Mesenchymal stem cell (in vitro differentiated cells and primary cell): ENCODE data around the gene FREM1.

Source experiments
- DNase-seq: peaks from one replicate; pipeline ENCODE4 v3.0.0-alpha.2; 2013
- H2AFZ ChIP-seq: one replicate; pipeline ENCODE4 v1.6.1; 2013; ENCODE audit warnings: low read depth, mild to moderate bottlenecking, control low read depth, inconsistent platforms, low read length, moderate library complexity
- H2AK5ac ChIP-seq: 2 replicates; pipeline ENCODE4 v1.6.1; 2013; ENCODE audit warnings: low read length, moderate library complexity, mild to moderate bottlenecking, inconsistent platforms; ENCODE audit not compliant: severe bottlenecking
- H2BK120ac ChIP-seq: one replicate; pipeline ENCODE4 v1.6.1; 2013; ENCODE audit warnings: low read depth, mild to moderate bottlenecking, inconsistent platforms, low read length, moderate library complexity
- H2BK12ac ChIP-seq, 2 experiments: one replicate each; pipeline ENCODE4 v1.6.1; 2013; ENCODE audit warnings: inconsistent platforms in 2 of 2, low read length in 2 of 2, mild to moderate bottlenecking in 2 of 2, moderate library complexity in 2 of 2, control low read depth in 1 of 2
- H2BK15ac ChIP-seq: one replicate; pipeline ENCODE4 v1.6.1; 2013; ENCODE audit warnings: mild to moderate bottlenecking, low read depth, inconsistent platforms; ENCODE audit not compliant: poor library complexity, severe bottlenecking
- H2BK5ac ChIP-seq: 2 replicates; pipeline ENCODE4 v1.6.1; 2013; ENCODE audit warnings: low read depth, mild to moderate bottlenecking, low read length, control low read depth, inconsistent platforms; ENCODE audit not compliant: poor library complexity, severe bottlenecking
- H3K14ac ChIP-seq, 2 experiments: one replicate each; pipeline ENCODE4 v1.6.1; 2013; ENCODE audit warnings: inconsistent platforms in 2 of 2, low read length in 2 of 2, control low read depth in 1 of 2, mild to moderate bottlenecking in 1 of 2, moderate library complexity in 1 of 2
- H3K18ac ChIP-seq, 2 experiments: one replicate each; pipeline ENCODE4 v1.6.1; 2013; ENCODE audit warnings: inconsistent platforms in 2 of 2, low read length in 2 of 2, control low read depth in 1 of 2, low read depth in 1 of 2, mild to moderate bottlenecking in 1 of 2
- H3K23ac ChIP-seq, 2 experiments: one replicate each; pipeline ENCODE4 v1.6.1; 2013; ENCODE audit warnings: inconsistent platforms in 2 of 2, low read length in 2 of 2, mild to moderate bottlenecking in 2 of 2, moderate library complexity in 2 of 2, control low read depth in 1 of 2
- H3K27ac ChIP-seq: 2 replicates; pipeline ENCODE4 v1.5.1; 2013; ENCODE audit warnings: mild to moderate bottlenecking, moderate library complexity, low read length, control low read depth, inconsistent platforms; ENCODE audit not compliant: poor library complexity, severe bottlenecking
- H3K27me3 ChIP-seq, 2 experiments: 2 replicates each; pipeline versions ENCODE4 v1.6.1 to v1.7.0; 2013; ENCODE audit warnings: low read length in 2 of 2, mild to moderate bottlenecking in 2 of 2, moderate library complexity in 2 of 2, control low read depth in 1 of 2, inconsistent platforms in 1 of 2; ENCODE audit not compliant: control insufficient read depth in 1 of 2, insufficient read depth in 1 of 2
- H3K36me3 ChIP-seq, 2 experiments: 2 replicates each; pipeline versions ENCODE4 v1.6.1 to v1.7.0; 2013; ENCODE audit warnings: low read length in 2 of 2, control low read depth in 1 of 2, inconsistent platforms in 1 of 2, low read depth in 1 of 2, mild to moderate bottlenecking in 1 of 2; ENCODE audit not compliant: insufficient read depth in 2 of 2, control insufficient read depth in 1 of 2
- H3K4ac ChIP-seq, 2 experiments: one replicate each; pipeline ENCODE4 v1.6.1; 2013; ENCODE audit warnings: inconsistent platforms in 2 of 2, low read length in 2 of 2, mild to moderate bottlenecking in 2 of 2, moderate library complexity in 2 of 2, control low read depth in 1 of 2, low read depth in 1 of 2
- H3K4me1 ChIP-seq: 2 replicates; pipeline ENCODE4 v1.6.1; 2013; ENCODE audit warnings: low read depth, low read length, control low read depth; ENCODE audit not compliant: control insufficient read depth, insufficient read depth
- H3K4me2 ChIP-seq: 2 replicates; pipeline ENCODE4 v1.6.1; 2013; ENCODE audit warnings: low read length, mild to moderate bottlenecking, inconsistent platforms; ENCODE audit not compliant: poor library complexity, severe bottlenecking
- H3K4me3 ChIP-seq, 2 experiments: 2 replicates each; pipeline versions ENCODE4 v1.5.1 to v1.7.0; 2013; ENCODE audit warnings: low read length in 2 of 2, mild to moderate bottlenecking in 2 of 2, control low read depth in 1 of 2, low read depth in 1 of 2; ENCODE audit not compliant: insufficient read depth in 1 of 2
- H3K79me1 ChIP-seq: replicated peaks from 2 replicates; pipeline ENCODE4 v1.6.1; 2013; ENCODE audit warnings: mild to moderate bottlenecking, control low read depth, low read length, inconsistent platforms; ENCODE audit not compliant: poor library complexity, severe bottlenecking
- H3K9ac ChIP-seq: 2 replicates; pipeline ENCODE4 v1.7.0; 2013; ENCODE audit warnings: mild to moderate bottlenecking, low read length, moderate library complexity
- H3K9me3 ChIP-seq: 2 replicates; pipeline ENCODE4 v1.7.0; 2013; ENCODE audit warnings: mild to moderate bottlenecking, low read length; ENCODE audit not compliant: control insufficient read depth
- H4K8ac ChIP-seq: one replicate; pipeline ENCODE4 v1.6.1; 2013; ENCODE audit warnings: inconsistent platforms, mild to moderate bottlenecking, low read length, moderate library complexity
- H4K91ac ChIP-seq: one replicate; pipeline ENCODE4 v1.6.1; 2013; ENCODE audit warnings: mild to moderate bottlenecking, low read length, inconsistent platforms
- whole genome bisulfite sequencing: methylation state at CpG from one replicate; pipeline ENCODE4 v1.1.7; 2013; ENCODE audit warnings: mixed read lengths; 5-methylcytosine and 5-hydroxymethylcytosine counted together

FREM1 gene

GRCh38 chr9:14760060-14760459 lies 150.2 kb downstream of the FREM1 start:
- no peaks in the 10 kb centered on the region for H3K79me1 ChIP-seq

GRCh38 chr9:14756291-14756690 lies 153.9 kb downstream of the FREM1 start:
- Histone ChIP-seq H3K79me1 (no peaks in the 10 kb centered on the region), H3K18ac (no peak overlapping the region), H3K4me3 (no peak overlapping the region), H3K27me3 (no peaks in the 10 kb centered on the region), H4K8ac (no peak overlapping the region), H3K14ac (no peak overlapping the region), H3K9ac (no peak overlapping the region), H2BK5ac (no peak overlapping the region), H2BK12ac (no peak overlapping the region), H3K9me3 (no peaks in the 10 kb centered on the region), H2BK120ac (no peak overlapping the region), H3K4me1 (no peaks in the 10 kb centered on the region), H4K91ac (no peak overlapping the region), H2AFZ (no peak overlapping the region), H3K27ac (no peak overlapping the region), H3K36me3 (no peaks in the 10 kb centered on the region), H2AK5ac (no peak overlapping the region), H3K4ac (no peak overlapping the region), H2BK15ac (no peak overlapping the region), H3K4me2 (no peak overlapping the region), H3K23ac (no peak overlapping the region)
- DNase-seq, result no peak
- no CpG with 5 or more reads among the region's 1 CpG for WGBS

More at GRCh38 chr9:14760060-14760459, 150.2 kb downstream of the FREM1 start:
- no peak overlapping the region for H4K91ac ChIP-seq
- no peak overlapping the region for H3K14ac ChIP-seq
- no peak overlapping the region for H3K23ac ChIP-seq
- no peak overlapping the region for H3K18ac ChIP-seq
- no peak overlapping the region for H4K8ac ChIP-seq
- no peak overlapping the region for H3K4me2 ChIP-seq
- no peaks in the 10 kb centered on the region for H3K36me3 ChIP-seq
- no peak overlapping the region for H3K27ac ChIP-seq
- no peaks in the 10 kb centered on the region for H3K4me1 ChIP-seq
- DNase-seq, result no peak
- H3K27me3 ChIP-seq, result no peaks in the 10 kb centered on the region
- WGBS, result no CpG with 5 or more reads among the region's 1 CpG
- no peak overlapping the region for H2BK5ac ChIP-seq
- no peak overlapping the region for H2AFZ ChIP-seq
- H2BK120ac ChIP-seq, result no peak overlapping the region
- H2BK15ac ChIP-seq, result no peak overlapping the region
- no peak overlapping the region for H2BK12ac ChIP-seq
- H2AK5ac ChIP-seq, result no peak overlapping the region
- H3K4ac ChIP-seq, result no peak overlapping the region
- H3K4me3 ChIP-seq, result no peak overlapping the region
- no peaks in the 10 kb centered on the region for H3K9me3 ChIP-seq
- H3K9ac ChIP-seq, result no peak overlapping the region

- Histone ChIP-seq H2BK120ac (no peak overlapping the region), H3K27me3 (peaks cover 0 to 4% of the 10 kb centered on the region in 2 experiments), H3K9ac (no peak overlapping the region), H2AK5ac (no peak overlapping the region), H3K4me3 (no peak overlapping the region), H3K27ac (no peak overlapping the region), H4K91ac (no peak overlapping the region), H2BK15ac (no peak overlapping the region), H2BK12ac (no peak overlapping the region), H4K8ac (no peak overlapping the region), H2AFZ (no peak overlapping the region), H3K79me1 (no peaks in the 10 kb centered on the region), H3K4me1 (no peaks in the 10 kb centered on the region), H3K4me2 (no peak overlapping the region), H3K4ac (no peak overlapping the region), H3K18ac (no peak overlapping the region), H3K9me3 (no peaks in the 10 kb centered on the region), H2BK5ac (no peak overlapping the region), H3K36me3 (no peaks in the 10 kb centered on the region), H3K14ac (no peak overlapping the region), H3K23ac (no peak overlapping the region)
- 100% methylated on average over 1 of the region's 1 CpG for WGBS
- DNase-seq, result no peak
Measured at GRCh38 chr9:14752871-14753270, 157.4 kb downstream of the FREM1 start.

- Histone ChIP-seq H2BK15ac (no peak overlapping the region), H3K23ac (no peak overlapping the region), H3K9me3 (no peaks in the 10 kb centered on the region), H2BK120ac (no peak overlapping the region), H2BK5ac (no peak overlapping the region), H3K4me2 (no peak overlapping the region), H2BK12ac (no peak overlapping the region), H3K27me3 (peaks cover 0 to 4% of the 10 kb centered on the region in 2 experiments), H3K4me1 (no peaks in the 10 kb centered on the region), H2AK5ac (no peak overlapping the region), H3K14ac (no peak overlapping the region), H3K27ac (no peak overlapping the region), H4K8ac (no peak overlapping the region), H3K79me1 (no peaks in the 10 kb centered on the region), H3K18ac (no peak overlapping the region), H3K4me3 (no peak overlapping the region), H3K36me3 (no peaks in the 10 kb centered on the region), H2AFZ (no peak overlapping the region), H3K4ac (no peak overlapping the region), H4K91ac (no peak overlapping the region), H3K9ac (no peak overlapping the region)
- 87% methylated on average over 1 of the region's 1 CpG for WGBS
- DNase-seq, result no peak
Measured at GRCh38 chr9:14752271-14752670, 158.0 kb downstream of the FREM1 start.
